Mesenchymal stem cell (in vitro differentiated cells and primary cell): ENCODE data around the gene NOP14.

Experiments
- DNase-seq: peaks from one replicate; pipeline ENCODE4 v3.0.0-alpha.2; 2013
- H2AFZ ChIP-seq: one replicate; pipeline ENCODE4 v1.6.1; 2013; ENCODE audit warnings: low read depth, mild to moderate bottlenecking, control low read depth, inconsistent platforms, low read length, moderate library complexity
- H2AK5ac ChIP-seq: 2 replicates; pipeline ENCODE4 v1.6.1; 2013; ENCODE audit warnings: low read length, moderate library complexity, mild to moderate bottlenecking, inconsistent platforms; ENCODE audit not compliant: severe bottlenecking
- H2BK120ac ChIP-seq: one replicate; pipeline ENCODE4 v1.6.1; 2013; ENCODE audit warnings: low read depth, mild to moderate bottlenecking, inconsistent platforms, low read length, moderate library complexity
- H2BK12ac ChIP-seq, 2 experiments: one replicate each; pipeline ENCODE4 v1.6.1; 2013; ENCODE audit warnings: inconsistent platforms in 2 of 2, low read length in 2 of 2, mild to moderate bottlenecking in 2 of 2, moderate library complexity in 2 of 2, control low read depth in 1 of 2
- H2BK15ac ChIP-seq: one replicate; pipeline ENCODE4 v1.6.1; 2013; ENCODE audit warnings: mild to moderate bottlenecking, low read depth, inconsistent platforms; ENCODE audit not compliant: poor library complexity, severe bottlenecking
- H2BK5ac ChIP-seq: 2 replicates; pipeline ENCODE4 v1.6.1; 2013; ENCODE audit warnings: low read depth, mild to moderate bottlenecking, low read length, control low read depth, inconsistent platforms; ENCODE audit not compliant: poor library complexity, severe bottlenecking
- H3K14ac ChIP-seq, 2 experiments: one replicate each; pipeline ENCODE4 v1.6.1; 2013; ENCODE audit warnings: inconsistent platforms in 2 of 2, low read length in 2 of 2, control low read depth in 1 of 2, mild to moderate bottlenecking in 1 of 2, moderate library complexity in 1 of 2
- H3K18ac ChIP-seq, 2 experiments: one replicate each; pipeline ENCODE4 v1.6.1; 2013; ENCODE audit warnings: inconsistent platforms in 2 of 2, low read length in 2 of 2, control low read depth in 1 of 2, low read depth in 1 of 2, mild to moderate bottlenecking in 1 of 2
- H3K23ac ChIP-seq, 2 experiments: one replicate each; pipeline ENCODE4 v1.6.1; 2013; ENCODE audit warnings: inconsistent platforms in 2 of 2, low read length in 2 of 2, mild to moderate bottlenecking in 2 of 2, moderate library complexity in 2 of 2, control low read depth in 1 of 2
- H3K27ac ChIP-seq: 2 replicates; pipeline ENCODE4 v1.5.1; 2013; ENCODE audit warnings: mild to moderate bottlenecking, moderate library complexity, low read length, control low read depth, inconsistent platforms; ENCODE audit not compliant: poor library complexity, severe bottlenecking
- H3K27me3 ChIP-seq, 2 experiments: 2 replicates each; pipeline versions ENCODE4 v1.6.1 to v1.7.0; 2013; ENCODE audit warnings: low read length in 2 of 2, mild to moderate bottlenecking in 2 of 2, moderate library complexity in 2 of 2, control low read depth in 1 of 2, inconsistent platforms in 1 of 2; ENCODE audit not compliant: control insufficient read depth in 1 of 2, insufficient read depth in 1 of 2
- H3K36me3 ChIP-seq, 2 experiments: 2 replicates each; pipeline versions ENCODE4 v1.6.1 to v1.7.0; 2013; ENCODE audit warnings: low read length in 2 of 2, control low read depth in 1 of 2, inconsistent platforms in 1 of 2, low read depth in 1 of 2, mild to moderate bottlenecking in 1 of 2; ENCODE audit not compliant: insufficient read depth in 2 of 2, control insufficient read depth in 1 of 2
- H3K4ac ChIP-seq, 2 experiments: one replicate each; pipeline ENCODE4 v1.6.1; 2013; ENCODE audit warnings: inconsistent platforms in 2 of 2, low read length in 2 of 2, mild to moderate bottlenecking in 2 of 2, moderate library complexity in 2 of 2, control low read depth in 1 of 2, low read depth in 1 of 2
- H3K4me1 ChIP-seq: 2 replicates; pipeline ENCODE4 v1.6.1; 2013; ENCODE audit warnings: low read depth, low read length, control low read depth; ENCODE audit not compliant: control insufficient read depth, insufficient read depth
- H3K4me2 ChIP-seq: 2 replicates; pipeline ENCODE4 v1.6.1; 2013; ENCODE audit warnings: low read length, mild to moderate bottlenecking, inconsistent platforms; ENCODE audit not compliant: poor library complexity, severe bottlenecking
- H3K4me3 ChIP-seq, 2 experiments: 2 replicates each; pipeline versions ENCODE4 v1.5.1 to v1.7.0; 2013; ENCODE audit warnings: low read length in 2 of 2, mild to moderate bottlenecking in 2 of 2, control low read depth in 1 of 2, low read depth in 1 of 2; ENCODE audit not compliant: insufficient read depth in 1 of 2
- H3K79me1 ChIP-seq: replicated peaks from 2 replicates; pipeline ENCODE4 v1.6.1; 2013; ENCODE audit warnings: mild to moderate bottlenecking, control low read depth, low read length, inconsistent platforms; ENCODE audit not compliant: poor library complexity, severe bottlenecking
- H3K9ac ChIP-seq: 2 replicates; pipeline ENCODE4 v1.7.0; 2013; ENCODE audit warnings: mild to moderate bottlenecking, low read length, moderate library complexity
- H3K9me3 ChIP-seq: 2 replicates; pipeline ENCODE4 v1.7.0; 2013; ENCODE audit warnings: mild to moderate bottlenecking, low read length; ENCODE audit not compliant: control insufficient read depth
- H4K8ac ChIP-seq: one replicate; pipeline ENCODE4 v1.6.1; 2013; ENCODE audit warnings: inconsistent platforms, mild to moderate bottlenecking, low read length, moderate library complexity
- H4K91ac ChIP-seq: one replicate; pipeline ENCODE4 v1.6.1; 2013; ENCODE audit warnings: mild to moderate bottlenecking, low read length, inconsistent platforms
- WGBS: methylation state at CpG from one replicate; pipeline ENCODE4 v1.1.7; 2013; ENCODE audit warnings: mixed read lengths; 5-methylcytosine and 5-hydroxymethylcytosine counted together

NOP14 gene

GRCh38 chr4:2914256-2915126 is 48.7 kb downstream of the NOP14 start:
- Histone ChIP-seq H3K4me3 (no peak overlapping the region), H2AFZ (no peak overlapping the region), H3K4ac (no peak overlapping the region), H3K79me1 (peaks cover 39% of the 10 kb centered on the region), H3K27me3 (no peaks in the 10 kb centered on the region), H2BK15ac (no peak overlapping the region), H3K27ac (no peak overlapping the region), H3K36me3 (peaks cover 65 to 70% of the 10 kb centered on the region in 2 experiments), H4K8ac (no peak overlapping the region), H2BK12ac (no peak overlapping the region), H3K18ac (no peak overlapping the region), H3K14ac (no peak overlapping the region), H3K9me3 (no peaks in the 10 kb centered on the region), H2AK5ac (no peak overlapping the region), H3K23ac (no peak overlapping the region), H3K4me1 (peaks cover 4% of the 10 kb centered on the region), H3K9ac (no peak overlapping the region), H4K91ac (no peak overlapping the region), H2BK120ac (no peak overlapping the region), H3K4me2 (no peak overlapping the region), H2BK5ac (no peak overlapping the region)
- DNase-seq: no peak
- WGBS: 98% methylated on average over 12 of the region's 16 CpGs

DNA sequence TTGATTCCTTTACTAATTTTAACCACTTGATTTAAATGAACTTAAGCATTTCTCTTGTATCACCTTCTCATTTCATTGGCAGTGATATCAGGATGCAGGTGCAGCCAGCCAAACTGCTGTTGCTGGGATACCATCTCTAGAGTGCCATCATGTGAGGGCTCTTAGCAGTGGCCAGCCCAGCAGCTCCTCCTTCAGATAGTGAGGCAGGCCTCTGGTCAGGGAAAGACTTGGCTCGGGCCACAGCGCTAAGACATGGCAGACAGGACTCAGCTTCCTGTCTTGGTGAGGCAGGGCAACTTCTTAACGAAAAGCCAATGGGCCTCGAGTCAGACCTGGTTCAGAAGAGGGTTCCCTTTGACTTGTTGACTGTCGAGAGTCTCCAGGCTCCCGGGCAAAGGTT is 50.0 kb downstream of the NOP14 start:
- Histone ChIP-seq H3K36me3 (peaks cover 75 to 83% of the 10 kb centered on the region in 2 experiments), H3K14ac (no peak overlapping the region), H4K91ac (no peak overlapping the region), H2BK12ac (no peak overlapping the region), H2BK120ac (no peak overlapping the region), H3K4me1 (peaks cover 4% of the 10 kb centered on the region), H3K27ac (no peak overlapping the region), H3K9me3 (no peaks in the 10 kb centered on the region), H2AFZ (no peak overlapping the region), H2AK5ac (no peak overlapping the region), H3K4me2 (no peak overlapping the region), H3K9ac (no peak overlapping the region), H3K18ac (no peak overlapping the region), H2BK5ac (no peak overlapping the region), H3K79me1 (peaks cover 49% of the 10 kb centered on the region), H4K8ac (no peak overlapping the region), H2BK15ac (no peak overlapping the region), H3K4ac (no peak overlapping the region), H3K23ac (no peak overlapping the region), H3K4me3 (no peak overlapping the region), H3K27me3 (no peaks in the 10 kb centered on the region)
- WGBS: 98% methylated on average over 6 of the region's 6 CpGs
- no peak for DNase-seq

- no peak for DNase-seq
- Histone ChIP-seq H3K18ac (no peak overlapping the region), H3K4ac (no peak overlapping the region), H2BK120ac (no peak overlapping the region), H2BK5ac (no peak overlapping the region), H4K8ac (no peak overlapping the region), H3K27ac (no peak overlapping the region), H2AFZ (no peak overlapping the region), H3K23ac (no peak overlapping the region), H3K27me3 (no peaks in the 10 kb centered on the region), H3K79me1 (peaks cover 60% of the 10 kb centered on the region), H3K4me1 (peaks cover 4% of the 10 kb centered on the region), H3K36me3 (peaks cover 87 to 91% of the 10 kb centered on the region in 2 experiments), H4K91ac (no peak overlapping the region), H3K9ac (no peak overlapping the region), H3K4me2 (no peak overlapping the region), H3K14ac (no peak overlapping the region), H2BK12ac (no peak overlapping the region), H2BK15ac (no peak overlapping the region), H3K9me3 (no peaks in the 10 kb centered on the region), H3K4me3 (no peak overlapping the region), H2AK5ac (no peak overlapping the region)
- WGBS: 99% methylated on average over 3 of the region's 3 CpGs
Observed at GRCh38 chr4:2911868-2912267, 51.3 kb downstream of the NOP14 start.

GRCh38 chr4:2910409-2910808 is 52.8 kb downstream of the NOP14 start:
- no peak overlapping the region for H4K91ac ChIP-seq
- peaks cover 4% of the 10 kb centered on the region for H3K4me1 ChIP-seq
- 83% methylated on average over 7 of the region's 7 CpGs for WGBS
- no peak overlapping the region for H2AK5ac ChIP-seq
- H3K9ac ChIP-seq: no peak overlapping the region
- H3K4me2 ChIP-seq: no peak overlapping the region
- H3K4me3 ChIP-seq: no peak overlapping the region
- no peak overlapping the region for H2AFZ ChIP-seq
- peaks cover 85 to 95% of the 10 kb centered on the region in 2 experiments for H3K36me3 ChIP-seq
- no peak overlapping the region for H3K14ac ChIP-seq
- H3K79me1 ChIP-seq: peaks cover 64% of the 10 kb centered on the region
- no peak overlapping the region for H3K27ac ChIP-seq
- H2BK12ac ChIP-seq: no peak overlapping the region
- no peak overlapping the region for H4K8ac ChIP-seq
- no peak overlapping the region for H3K4ac ChIP-seq
- H2BK120ac ChIP-seq: no peak overlapping the region
- H2BK15ac ChIP-seq: no peak overlapping the region
- no peak overlapping the region for H2BK5ac ChIP-seq
- H3K27me3 ChIP-seq: no peaks in the 10 kb centered on the region
- no peak overlapping the region for H3K23ac ChIP-seq
- DNase-seq: no peak
- H3K18ac ChIP-seq: no peak overlapping the region
- no peaks in the 10 kb centered on the region for H3K9me3 ChIP-seq
